Stimulated activated naive CD4-positive, alpha-beta T cell treated with Interleukin-2 at 50 U/mL for 16 hours (primary cell): ENCODE data around the gene CUX1.
"Not testable (repeated sequence)": the region's sequence is repeated elsewhere in the genome, so short reads cannot be mapped to it uniquely, and the experiment has no call there.

Source experiments
- DNase-seq: peaks from one replicate; lab custom pipeline; 2025; lab: John Stamatoyannopoulos, UW

CUX1 gene

DNA sequence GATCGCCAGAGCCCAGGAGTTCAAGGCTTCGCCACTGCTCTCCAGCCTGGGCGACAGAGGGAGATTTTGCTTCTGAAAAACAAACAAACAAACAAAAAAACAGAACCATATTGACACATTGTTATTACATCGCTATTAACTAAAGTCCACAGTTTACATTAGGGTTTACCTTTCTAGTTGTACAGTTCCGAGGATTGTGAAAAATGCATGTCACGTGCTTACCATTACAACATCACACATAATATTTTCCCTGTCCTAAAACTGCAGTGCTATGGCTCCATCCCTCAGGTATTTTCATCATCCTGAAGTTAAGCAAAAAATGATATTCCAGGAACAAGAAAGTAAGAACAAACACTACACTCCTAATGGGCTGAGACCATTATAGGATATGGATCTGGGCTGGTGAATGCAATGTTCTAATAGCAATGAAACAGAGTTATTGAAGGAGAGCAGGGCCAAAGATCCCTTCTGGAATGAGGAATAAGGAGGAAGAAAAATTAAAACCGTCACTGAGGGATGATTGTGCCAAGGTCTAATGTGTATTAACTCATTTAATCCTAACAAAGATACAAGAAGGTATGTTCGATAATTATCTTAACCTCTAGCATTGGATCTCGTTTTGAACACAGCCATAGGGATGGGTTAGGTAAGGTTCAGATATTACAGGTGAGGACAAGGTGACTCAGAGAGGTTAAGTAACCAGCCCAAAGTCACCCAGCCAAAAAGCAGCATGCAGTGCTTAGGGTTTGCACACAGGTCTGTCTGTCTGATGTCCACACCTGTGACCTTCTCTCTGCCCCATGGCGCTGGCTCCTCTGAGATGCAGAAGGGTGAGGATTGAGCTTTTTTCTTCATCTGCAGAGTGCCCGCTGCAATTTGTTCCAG lies 14.0 kb upstream of the CUX1 start:
- DNase-seq, result no peak

DNA sequence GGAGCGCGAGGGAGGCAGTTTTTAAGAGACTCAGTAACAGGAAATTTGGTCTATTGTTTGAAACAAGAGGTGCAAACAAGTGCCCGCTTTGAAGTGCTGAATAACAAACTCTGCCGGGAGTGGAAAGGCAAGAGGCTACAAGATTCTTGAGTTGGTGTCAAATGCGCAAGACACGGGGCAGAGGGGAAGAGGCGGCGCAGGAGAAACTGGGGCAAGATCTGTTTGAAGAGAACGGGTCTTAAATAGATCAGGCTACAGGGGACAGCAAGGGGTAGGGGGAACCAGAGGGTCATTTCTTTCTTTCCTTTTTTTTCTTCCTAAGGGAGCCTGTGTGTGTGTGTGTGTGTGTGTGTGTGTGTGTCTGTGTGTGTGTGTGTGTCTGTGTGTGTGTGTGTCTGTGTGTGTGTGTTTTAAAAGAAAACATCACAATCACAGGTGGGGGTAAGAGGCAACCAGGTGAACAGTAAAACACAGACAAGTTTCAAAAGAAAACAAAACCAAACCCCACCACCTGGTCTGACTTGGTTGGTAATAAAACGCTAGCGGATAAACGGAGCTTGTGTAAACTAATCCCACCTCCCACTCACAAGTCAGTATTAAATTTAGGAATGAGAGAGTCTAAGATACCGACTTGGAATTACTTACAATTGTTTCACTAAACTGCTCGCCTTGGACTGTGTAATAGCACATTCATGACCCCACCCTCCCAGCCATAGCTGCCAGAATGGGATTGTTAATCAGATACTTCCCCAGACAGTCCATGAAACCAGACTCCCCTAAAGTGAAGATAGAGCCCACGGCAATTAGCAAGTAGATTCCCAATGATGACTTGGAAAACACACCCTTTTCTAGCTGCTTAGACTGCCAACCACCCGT lies 13.1 kb upstream of the CUX1 start:
- DNase-seq, result no peak

DNA sequence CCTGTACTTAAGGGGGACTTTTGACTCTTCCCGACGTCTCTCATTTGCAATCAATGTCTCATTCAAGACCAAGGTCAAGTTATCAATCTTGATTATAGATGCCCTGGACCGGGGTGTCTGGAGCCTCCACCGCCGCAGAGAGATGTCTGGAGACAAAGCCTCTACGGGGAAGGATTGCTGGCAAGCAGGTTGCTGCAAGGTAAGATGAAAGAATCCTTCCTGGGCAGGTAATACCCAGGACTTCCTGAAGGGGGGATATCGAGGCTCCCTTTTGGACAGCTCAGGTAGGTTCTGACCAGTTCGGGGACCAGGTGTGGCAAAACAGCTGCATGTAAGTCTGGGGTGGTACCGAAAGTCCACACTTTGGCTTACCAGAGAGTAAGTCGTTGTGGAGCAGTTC lies 12.5 kb upstream of the CUX1 start:
- no peak for DNase-seq

DNA sequence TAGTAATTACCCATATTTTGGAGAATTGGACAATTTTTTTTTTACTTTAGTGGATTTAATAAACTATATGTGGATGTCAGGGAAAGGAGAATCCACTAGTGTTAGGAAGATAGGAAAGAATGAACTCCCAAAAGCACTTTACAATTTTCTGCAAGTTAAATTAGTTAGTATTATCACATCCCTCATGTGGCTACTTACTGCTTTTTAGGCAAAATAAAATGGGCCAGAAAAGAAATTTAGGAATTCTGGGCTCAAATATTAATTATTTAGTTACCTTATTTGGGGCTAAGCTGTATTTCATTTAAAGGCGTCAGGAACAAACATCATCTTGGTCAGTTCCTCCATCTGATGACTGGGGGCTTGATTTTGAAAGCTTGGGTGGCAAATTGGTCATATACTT lies 4.8 kb upstream of the CUX1 start:
- DNase-seq, result no peak

DNA sequence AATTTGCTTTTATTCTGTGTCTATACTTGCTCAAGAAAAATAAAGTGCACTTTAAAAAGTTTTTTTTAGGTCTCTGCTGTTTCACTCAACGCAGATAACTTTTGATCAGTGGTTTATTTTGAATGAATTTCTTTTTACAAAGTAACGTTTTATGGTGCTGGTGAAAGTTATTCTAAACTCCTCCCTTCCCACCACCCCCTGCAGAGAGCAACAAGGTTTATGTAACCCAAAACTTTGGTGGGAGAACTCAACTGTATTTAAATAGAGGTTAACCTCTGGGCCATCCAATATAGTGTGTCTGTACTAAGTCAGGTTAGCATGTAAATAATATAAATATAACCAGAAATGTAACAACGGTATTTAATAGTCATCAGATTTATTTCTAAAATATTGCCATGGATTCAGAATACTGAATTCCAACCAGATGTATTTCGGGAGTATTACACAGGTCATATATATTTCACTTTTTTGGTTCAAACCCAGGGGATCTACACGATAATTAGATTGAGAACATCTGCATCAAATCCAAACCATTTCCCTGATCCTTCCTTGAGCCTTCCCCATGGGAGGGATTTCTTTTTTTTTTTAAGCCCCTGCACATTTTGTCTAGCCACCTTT lies 3.9 kb upstream of the CUX1 start:
- DNase-seq, result no peak

DNA sequence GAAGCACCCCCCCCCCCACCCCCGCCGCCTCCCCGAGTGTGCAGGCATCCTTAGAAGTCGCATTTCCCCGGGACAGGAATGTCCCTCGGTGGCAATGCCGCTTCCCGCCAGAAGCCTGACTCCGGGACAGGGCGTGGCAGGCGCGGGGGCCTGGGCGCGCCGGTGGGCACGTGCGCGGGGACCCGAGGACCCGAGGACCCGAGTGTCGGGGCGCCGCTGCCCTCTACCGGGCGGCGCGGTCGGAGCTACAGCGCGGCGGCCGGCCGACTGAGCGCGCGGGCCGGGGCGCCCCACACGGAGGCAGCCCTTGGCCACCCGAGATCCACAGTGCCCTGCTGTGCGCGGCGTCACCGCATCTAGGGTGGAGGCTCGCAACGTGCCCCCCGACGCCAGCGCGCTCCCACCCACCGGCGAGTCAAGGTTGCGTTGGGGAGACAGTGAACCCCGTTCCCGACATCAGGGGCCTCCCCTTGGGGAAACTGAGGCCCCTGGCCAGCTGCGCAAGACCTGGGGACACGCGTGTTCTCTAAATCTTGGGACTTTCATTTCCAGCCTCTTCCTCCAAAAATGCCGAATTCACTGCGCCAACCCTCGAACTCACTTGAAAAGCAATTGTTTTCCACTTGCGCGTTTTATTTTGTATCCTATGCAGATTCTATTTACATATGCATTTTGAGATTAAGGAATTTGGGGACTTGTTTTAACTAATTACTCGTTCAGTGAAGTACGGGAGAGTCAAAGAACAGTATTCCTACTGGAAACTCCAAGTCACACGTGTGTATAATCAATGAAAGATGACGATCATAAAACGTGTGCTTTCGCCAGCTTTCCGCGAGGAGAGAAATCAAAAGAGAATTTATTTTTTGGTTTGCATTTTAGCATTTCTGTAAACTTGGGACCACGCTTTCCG lies 3.1 kb upstream of the CUX1 start:
- DNase-seq, result peak; percentile 50

DNA sequence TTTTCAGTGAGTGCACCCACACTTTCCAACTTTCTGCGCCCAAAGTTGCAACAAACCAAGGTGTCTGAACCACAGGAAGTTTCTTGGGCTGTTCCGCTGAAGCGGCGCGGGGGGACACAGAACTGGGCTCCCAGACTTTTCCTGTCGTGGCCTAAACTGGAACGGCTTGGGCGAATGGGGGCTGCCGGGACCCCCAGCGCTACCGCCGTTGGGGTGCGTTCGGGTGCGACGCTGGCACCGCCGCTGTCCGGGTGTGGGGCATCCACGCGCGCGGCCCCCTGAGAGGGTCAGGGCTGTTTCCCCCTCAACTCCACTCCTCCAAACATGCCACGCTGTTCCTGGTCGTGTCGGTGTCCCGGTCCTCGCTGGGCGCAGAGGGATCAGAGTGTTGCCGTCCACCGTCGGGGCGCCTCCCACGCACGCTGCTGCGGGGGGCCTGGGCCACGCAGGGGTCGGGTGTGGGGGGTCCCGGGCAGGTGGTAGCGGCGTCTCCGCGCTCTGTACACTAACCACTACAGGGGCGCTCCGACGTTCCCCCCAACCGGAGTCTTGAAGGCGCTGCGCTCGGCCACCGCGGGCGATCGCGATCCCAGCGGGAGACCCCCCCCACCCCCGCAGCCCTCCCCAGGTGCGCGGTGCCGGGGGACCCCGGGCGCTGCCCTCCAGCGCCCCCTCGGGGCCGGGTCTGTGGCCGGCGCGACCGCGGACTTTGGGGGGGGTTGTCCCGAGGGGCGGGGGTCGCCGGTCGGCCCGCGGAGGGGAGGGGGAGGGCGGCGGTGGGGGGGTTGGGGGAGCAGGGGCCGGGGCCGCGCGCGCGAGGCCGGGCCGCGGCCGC lies 2.2 kb upstream of the CUX1 start:
- peak; percentile 66 for DNase-seq

DNA sequence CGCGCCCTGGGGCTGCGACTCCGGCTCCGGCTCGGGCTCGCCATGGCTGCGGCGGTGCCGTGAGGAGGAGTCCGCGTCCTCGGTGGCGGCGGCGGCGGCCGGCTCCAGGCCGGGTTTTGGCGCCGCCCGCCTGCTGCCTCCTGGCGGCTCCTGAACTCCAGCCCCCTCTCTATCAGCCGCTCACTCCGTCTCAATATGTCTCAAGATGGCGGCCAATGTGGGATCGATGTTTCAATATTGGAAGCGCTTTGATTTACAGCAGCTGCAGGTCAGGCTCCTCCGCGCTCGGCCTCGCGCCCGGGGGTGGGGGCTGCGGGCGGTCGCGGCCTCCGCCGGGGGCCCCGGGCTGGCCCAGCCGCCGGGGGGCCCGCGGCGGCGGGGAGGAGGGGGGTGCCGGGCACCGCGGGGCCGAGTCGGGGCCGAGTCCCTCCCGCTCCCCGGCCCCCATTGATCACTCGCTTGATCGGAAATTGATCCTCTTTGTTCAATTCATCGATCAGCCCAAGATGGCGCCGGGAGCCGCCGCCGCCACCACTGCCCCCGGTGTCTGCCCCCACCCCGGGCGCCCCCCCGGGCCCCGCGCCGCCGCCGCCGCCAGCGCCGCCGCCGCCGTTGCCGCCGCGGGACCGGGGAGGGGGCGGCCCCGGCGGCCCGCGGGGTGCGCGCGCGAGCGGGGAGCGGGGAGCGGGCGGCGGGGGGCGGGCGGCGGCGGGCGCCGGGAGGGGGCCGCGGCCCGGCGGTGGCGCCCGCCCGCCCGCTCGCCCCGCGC lies 1.4 kb upstream of the CUX1 start:
- DNase-seq, result peak; percentile 71

DNA sequence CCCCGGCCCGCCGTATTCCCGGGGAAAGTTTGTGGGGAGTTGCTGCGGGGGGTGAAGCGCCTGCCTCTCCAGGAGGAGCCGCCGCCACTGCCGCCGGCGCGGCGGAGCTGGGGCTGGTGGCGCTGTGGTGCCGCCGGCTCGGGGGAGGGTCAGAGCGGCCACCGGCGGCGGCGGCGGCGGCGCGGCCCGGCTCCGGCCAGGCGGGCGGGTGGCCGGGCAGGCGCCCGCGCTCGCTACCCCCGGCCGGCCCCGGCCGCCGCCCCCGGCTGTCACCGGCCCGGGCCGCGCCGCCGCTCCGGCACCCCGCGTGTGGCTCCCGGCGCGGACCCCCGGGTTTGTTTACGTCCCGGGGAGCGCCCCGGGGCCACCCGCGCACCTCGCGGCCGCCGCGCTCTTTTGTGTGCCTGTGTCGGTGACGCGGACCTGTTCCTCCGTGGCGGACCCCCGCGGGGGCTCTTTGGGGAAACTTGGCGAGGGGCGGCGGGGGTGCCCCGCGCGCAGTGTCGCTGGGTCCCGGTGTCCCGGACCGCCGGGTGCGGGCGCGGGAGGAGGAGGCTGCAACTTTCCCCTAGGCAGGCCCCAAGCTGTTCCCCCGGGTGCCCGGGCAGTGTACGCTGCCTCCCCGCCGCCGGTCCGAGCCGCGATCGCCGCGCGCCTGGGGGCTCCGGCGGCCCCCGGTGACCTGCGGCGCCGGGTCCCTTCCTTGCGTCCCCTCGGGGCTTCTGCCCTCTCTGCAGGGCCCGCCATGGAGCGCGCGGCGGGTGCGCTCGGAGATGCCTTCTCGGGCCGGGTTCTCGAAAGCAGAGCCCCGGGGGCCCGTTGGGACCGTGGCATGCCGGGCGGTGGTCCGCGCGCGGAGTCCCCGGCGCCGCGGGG lies 593 bp upstream of the CUX1 start:
- no peak for DNase-seq

DNA sequence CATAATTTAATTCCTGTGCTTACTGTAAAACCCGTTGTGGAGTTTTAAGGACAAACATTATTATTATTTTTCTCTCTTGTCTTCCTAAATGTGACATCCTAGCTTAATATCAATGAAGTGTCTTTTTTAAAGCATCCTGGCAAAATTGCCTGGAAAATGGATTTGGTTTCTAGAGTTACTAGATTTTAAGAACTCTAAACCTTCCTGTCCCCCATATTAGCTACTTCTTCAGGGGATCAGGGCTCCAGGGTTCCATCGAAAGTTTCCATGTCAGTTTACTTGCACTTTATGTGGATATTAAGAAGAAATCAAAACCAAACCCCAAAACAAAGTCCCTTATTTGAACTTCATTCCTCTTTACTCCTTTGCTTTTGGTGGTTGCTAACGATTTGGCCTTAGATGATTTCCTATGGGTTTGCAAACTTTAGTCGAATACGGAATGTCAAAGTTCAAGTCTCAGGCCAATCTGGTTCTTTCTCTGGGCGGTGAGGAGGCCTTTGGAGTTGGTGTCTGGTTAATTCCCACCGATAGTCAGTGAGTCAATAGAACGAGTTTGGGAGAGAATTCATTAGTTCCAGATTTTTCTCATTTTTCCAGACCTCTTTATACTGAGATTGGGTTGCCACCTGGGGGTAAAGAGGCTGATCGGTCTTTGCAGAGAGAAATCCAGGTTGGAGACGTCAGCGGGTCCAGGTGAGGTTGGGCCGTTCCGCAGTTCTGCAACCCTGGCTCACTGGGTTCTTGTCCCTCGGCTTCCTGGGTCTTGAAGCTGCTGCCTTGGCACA lies 1.1 kb downstream of the CUX1 start:
- DNase-seq, result no peak

DNA sequence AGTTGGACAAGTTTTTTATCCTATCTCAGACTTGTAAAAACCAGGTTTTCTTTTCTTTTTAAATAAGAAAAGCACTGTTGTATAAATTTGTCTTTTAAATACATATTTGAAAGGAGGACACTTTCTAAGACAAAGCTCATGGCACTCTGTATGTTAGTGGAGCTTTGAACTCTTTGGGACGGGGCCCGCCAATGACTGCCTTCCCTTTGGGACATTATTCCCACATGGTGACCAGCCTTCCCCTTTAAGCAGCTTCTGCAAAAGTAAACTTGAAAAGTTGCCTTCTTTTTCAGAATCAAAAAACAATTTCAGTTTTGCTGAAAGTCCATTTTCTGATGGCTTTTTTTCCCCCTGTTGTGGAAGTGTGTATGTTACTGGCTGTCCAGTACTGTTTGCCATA lies 1.8 kb downstream of the CUX1 start:
- DNase-seq, result no peak

DNA sequence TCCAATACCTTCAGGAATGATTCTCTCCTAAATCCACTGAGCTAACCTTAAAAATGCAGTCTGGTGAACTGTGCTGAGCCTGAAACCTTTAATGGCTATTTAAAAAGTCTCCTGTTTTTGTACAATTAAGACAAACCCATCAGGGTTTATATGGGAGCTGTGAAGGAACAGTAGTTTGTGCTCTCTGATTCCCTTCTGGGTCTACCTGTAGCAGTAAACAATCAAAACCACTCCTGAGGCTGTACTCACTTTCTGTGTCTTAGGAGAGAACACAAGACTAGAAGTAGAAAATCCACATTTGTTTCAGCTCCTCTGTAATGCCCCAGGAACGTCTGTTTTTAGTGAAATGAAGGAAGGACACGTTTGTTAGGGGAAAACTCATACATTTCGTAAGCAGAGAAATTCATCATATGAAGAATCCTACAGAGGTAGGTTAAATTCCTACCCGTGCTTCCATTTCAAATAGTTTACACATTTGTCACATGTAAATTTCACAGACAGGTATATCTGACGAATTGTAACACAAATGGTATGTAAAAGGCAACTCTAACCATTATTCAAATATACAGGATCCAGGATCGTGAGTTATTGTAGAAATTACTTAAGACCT lies 2.6 kb downstream of the CUX1 start:
- no peak for DNase-seq

DNA sequence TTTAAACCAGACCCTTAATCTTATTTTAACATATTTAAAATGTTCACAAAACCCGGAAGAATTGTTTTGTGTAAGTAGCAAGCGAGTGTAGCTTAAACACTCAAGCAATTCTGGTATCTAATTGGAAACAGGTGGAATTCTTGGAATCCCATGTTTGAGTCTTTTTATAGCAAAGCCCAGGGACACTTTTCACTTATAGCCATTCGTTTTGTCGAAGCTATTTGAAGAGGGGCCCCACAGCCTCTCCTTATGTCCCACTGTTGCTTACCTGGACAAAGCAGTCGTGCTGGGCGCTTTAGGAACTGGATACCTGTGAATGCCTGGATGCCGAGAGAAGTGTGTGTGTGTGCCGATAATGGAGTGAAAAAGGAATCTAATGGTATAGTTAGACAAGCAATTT lies 3.3 kb downstream of the CUX1 start:
- no peak for DNase-seq

DNA sequence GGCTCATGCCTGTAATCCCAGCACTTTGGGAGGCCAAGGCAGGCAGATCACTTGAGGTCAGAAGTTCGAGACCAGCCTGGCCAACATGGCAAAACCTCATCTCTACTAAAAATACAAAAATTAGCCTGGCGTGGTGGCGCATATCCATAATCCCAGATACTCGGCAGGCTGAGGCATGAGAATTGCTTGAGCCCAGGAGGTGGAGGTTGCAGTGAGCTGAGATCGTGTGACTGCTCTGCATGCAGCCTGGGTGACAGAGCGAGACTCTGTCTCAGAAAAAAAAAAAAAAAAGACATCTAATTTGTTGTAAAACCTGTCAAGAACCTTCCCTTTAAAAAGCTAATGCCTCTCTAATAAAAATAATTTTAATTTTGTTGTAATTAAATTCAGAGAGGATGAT lies 5.2 kb downstream of the CUX1 start:
- not testable (repeated sequence) for DNase-seq

DNA sequence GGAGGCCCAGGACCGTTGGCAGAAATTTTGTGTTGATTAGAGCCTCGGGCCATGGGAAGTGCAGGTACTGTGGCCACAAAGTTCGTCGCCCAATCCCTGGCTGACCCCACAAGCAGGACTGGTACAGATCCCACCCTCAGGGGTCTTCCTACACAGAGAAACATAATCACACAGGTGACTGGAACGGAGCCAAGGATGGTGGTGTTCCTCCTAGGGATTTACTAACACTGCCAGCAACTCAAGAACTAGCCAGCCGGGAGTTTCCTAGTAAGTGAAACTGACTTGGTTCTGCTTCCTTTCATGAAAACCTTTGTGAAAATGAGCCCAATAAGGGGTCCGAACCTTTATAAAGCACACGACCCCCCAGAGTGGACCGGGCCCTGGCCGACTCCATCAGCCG lies 5.7 kb downstream of the CUX1 start:
- DNase-seq, result no peak

DNA sequence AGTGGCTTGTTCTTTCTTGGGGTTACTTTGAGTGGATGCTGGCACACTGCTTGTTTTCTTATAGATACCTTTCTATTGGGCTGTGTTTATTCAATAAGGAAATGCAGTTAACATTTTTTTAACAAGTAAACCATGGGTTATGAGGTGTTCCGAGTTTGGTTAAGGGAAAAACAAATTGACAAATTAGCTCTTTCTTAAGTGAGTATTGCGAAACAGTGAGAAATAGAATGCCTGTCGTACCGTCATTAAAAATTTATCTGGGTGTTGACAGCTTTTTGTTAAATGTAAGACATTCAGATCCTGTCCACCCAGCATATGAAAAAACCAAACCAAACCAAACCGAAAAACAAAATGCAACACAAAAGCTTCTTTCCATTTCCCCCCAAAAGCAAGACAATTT lies 6.2 kb downstream of the CUX1 start:
- no peak for DNase-seq

DNA sequence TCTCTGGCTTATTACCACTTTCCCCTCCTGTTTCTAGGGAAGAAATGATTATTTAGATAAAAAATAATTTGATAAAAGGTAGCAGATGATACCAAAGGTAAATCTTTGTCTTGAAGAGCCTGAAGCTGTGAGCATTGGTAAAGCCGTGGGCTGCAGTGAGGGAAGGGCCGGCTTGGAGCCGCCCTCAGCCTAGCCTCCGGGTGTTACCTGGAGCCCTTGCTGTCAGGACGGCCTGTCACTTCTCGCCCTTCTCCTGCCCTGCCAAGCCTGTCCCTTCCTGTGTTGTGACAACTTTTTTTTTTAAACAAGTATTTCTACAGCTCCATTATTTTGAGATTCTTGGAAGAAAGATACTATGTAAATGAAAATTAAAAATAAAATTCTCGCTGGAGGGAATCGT lies 7.0 kb downstream of the CUX1 start:
- DNase-seq, result no peak
